Measurements from ENCODE around the gene RGCC. TPM values are rescaled to one million over a fixed set of nuclear protein-coding genes. Genes with fewer than 3 reads are reported as not detected.

The RGCC gene, protein sequence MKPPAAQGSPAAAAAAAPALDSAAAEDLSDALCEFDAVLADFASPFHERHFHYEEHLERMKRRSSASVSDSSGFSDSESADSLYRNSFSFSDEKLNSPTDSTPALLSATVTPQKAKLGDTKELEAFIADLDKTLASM
- total RNA-seq, result 1.3 and 2.3 TPM in 2 replicates

GRCh38 chr13:41456768-41457588, at the start of gene RGCC:
Gene RGCC, plus strand, starts transcription at chr13:41457550. Its CDS starts 158 bp downstream, at chr13:41457708.

Other genes starting within 250 kb of the RGCC start
- 14.6 and 18.0 TPM in 2 replicates for gene MTRF1, start 194.0 kb upstream of the RGCC start, total RNA-seq
- gene NAA16, start 146.3 kb upstream of the RGCC start, total RNA-seq, result 5.6 and 7.0 TPM in 2 replicates